Karpas-422 (cell line): ENCODE results near the gene MELK. TPM values are rescaled to one million over a fixed set of nuclear protein-coding genes. Genes with fewer than 3 reads are reported as not detected.
A peak's percentile ranks its signal among the peaks of the same experiment; 100 is the strongest.
"Not testable (repeated sequence)": the region's sequence is repeated elsewhere in the genome, so short reads cannot be mapped to it uniquely, and the experiment has no call there.

Source experiments
- DNase-seq: peaks from one replicate; pipeline ENCODE4 v3.0.0-alpha.2; 2015
- H2AFZ ChIP-seq: fragments of 200-600 bp; sonication (generic); 2 replicates; pipeline ENCODE4 v1.6.1; 2014; ENCODE audit warnings: antibody characterized with exemption, low read length, mixed read lengths
- H3K27ac ChIP-seq: fragments of 200-600 bp; sonication (generic); 2 replicates; pipeline ENCODE4 v1.5.1; 2014; ENCODE audit warnings: mild to moderate bottlenecking, low read length, moderate library complexity
- H3K27me3 ChIP-seq: fragments of 200-600 bp; sonication (generic); 2 replicates; pipeline ENCODE4 v1.6.1; 2014; ENCODE audit warnings: low read length, mixed read lengths
- H3K36me3 ChIP-seq: fragments of 200-600 bp; sonication (generic); 2 replicates; pipeline ENCODE4 v1.6.1; 2014; ENCODE audit warnings: low read length, mixed read lengths; ENCODE audit not compliant: insufficient read depth
- H3K4me1 ChIP-seq: fragments of 200-600 bp; sonication (generic); 2 replicates; pipeline ENCODE4 v1.6.1; 2014; ENCODE audit warnings: mild to moderate bottlenecking, low read length, mixed read lengths
- H3K4me2 ChIP-seq: fragments of 200-600 bp; sonication (generic); 2 replicates; pipeline ENCODE4 v1.6.1; 2014; ENCODE audit warnings: low read length, low read depth, mild to moderate bottlenecking; ENCODE audit not compliant: poor library complexity, severe bottlenecking
- H3K4me3 ChIP-seq: fragments of 200-600 bp; sonication (generic); 2 replicates; pipeline ENCODE4 v1.5.1; 2014; ENCODE audit warnings: mild to moderate bottlenecking, antibody characterized with exemption, low read length, mixed read lengths
- H3K79me2 ChIP-seq: fragments of 200-600 bp; sonication (generic); 2 replicates; pipeline ENCODE4 v1.6.1; 2014; ENCODE audit warnings: mild to moderate bottlenecking, low read length, mixed read lengths
- H3K9ac ChIP-seq: fragments of 200-600 bp; sonication (generic); 2 replicates; pipeline ENCODE4 v1.6.0; 2014; ENCODE audit warnings: low read length
- H3K9me2 ChIP-seq: fragments of 200-600 bp; sonication (generic), shearing (Covaris generic); replicated peaks from 2 replicates; pipeline ENCODE4 v1.6.0; 2014; ENCODE audit warnings: mild to moderate bottlenecking, low read length, moderate library complexity; ENCODE audit not compliant: insufficient read depth
- H3K9me3 ChIP-seq: fragments of 300-700, 200-600 bp; sonication (generic); 2 replicates; pipeline ENCODE4 v1.6.1; 2014; ENCODE audit warnings: low read length, mixed read lengths
- H4K20me1 ChIP-seq: fragments of 200-600 bp; sonication (generic); 2 replicates; pipeline ENCODE4 v1.6.1; 2014; ENCODE audit warnings: mild to moderate bottlenecking, antibody characterized with exemption, low read length, low read depth; ENCODE audit not compliant: insufficient read depth
- total RNA-seq: library from RNA; depleted of rRNA; stranded (reverse); fragments of >200 nt; shearing (Covaris generic); gene quantifications from 2 replicates; pipeline ENCODE4 v1.2.3, GENCODE V29; 2014; ENCODE audit warnings: low replicate concordance

MELK gene
- total RNA-seq, 1 experiment from 2014 or later: 22.2 TPM

DNA sequence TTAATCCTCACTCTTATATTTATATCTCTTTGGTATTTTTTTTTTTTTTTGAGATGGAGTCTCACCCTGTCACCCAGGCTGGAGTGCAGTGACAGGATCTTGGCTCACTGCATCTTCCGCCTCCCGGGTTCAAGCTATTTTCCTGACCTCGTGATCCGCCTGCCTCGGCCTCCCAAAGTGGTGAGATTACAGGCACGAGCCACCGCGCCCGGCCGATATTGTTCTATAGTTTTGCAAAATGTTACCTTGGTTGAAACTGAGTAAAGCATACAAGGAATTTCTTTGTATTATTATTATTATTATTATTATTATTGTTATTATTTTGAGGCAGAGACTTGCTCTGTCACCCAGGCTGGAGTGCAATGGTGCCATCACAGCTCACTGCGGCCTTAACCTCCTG is 9.9 kb upstream of the MELK start:
- not testable (repeated sequence) for H3K27ac ChIP-seq, H3K9me3 ChIP-seq, H3K4me2 ChIP-seq, H3K4me3 ChIP-seq, H3K27me3 ChIP-seq, H3K79me2 ChIP-seq, DNase-seq, H3K9me2 ChIP-seq, H3K4me1 ChIP-seq, H3K36me3 ChIP-seq, H4K20me1 ChIP-seq, H3K9ac ChIP-seq, H2AFZ ChIP-seq

DNA sequence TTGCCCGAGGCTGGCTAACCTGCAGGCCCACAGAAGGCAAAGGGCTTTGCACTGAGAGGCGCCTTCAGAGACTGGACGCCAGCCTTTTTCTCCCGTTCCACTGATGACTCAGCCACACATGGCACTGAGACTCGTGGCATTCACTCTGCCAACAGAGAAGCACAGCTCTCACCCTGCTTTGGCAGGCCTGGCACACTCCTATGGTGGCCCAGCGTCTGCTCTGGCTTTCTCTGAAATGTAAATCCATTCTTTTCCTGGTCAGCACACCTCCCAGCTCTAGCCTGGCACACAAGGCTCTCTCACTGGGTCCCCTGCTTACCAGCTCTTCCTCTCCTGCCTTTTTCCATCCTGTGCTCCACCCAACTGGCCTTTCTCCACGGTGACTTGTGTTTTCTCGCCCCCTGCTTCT is 5.9 kb upstream of the MELK start:
- no peak overlapping the region for H3K27ac ChIP-seq

DNA sequence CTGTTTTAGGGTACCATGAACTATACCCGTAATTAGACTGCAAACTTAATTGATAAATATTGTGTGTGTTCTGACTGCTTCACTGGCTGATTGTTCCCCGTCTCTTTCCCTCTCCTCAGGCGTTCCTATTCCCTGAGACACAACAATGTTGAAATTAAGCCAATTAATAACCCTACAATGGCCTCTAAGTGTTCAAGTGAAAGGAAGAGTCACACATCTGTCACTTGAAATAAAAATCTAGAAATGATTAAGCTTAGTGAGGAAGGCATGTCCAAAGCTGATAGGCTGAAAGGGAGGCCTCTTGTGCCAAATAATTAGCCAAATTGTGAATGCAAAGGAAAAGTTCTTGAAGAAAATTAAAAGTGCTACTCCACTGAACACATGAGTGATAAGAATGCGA is 4.0 kb upstream of the MELK start:
- H3K4me1 ChIP-seq, H4K20me1 ChIP-seq, H3K9ac ChIP-seq, H3K27ac ChIP-seq, H3K4me2 ChIP-seq, H3K9me3 ChIP-seq, H3K9me2 ChIP-seq, H3K4me3 ChIP-seq, H3K27me3 ChIP-seq, H3K36me3 ChIP-seq, DNase-seq, H2AFZ ChIP-seq: not testable (repeated sequence)
- H3K79me2 ChIP-seq: peaks cover 10% of the 10 kb centered on the region

More for the DNA sequence above, 5.9 kb upstream of the MELK start:
- DNase-seq: no peak
- Histone ChIP-seq H3K9me2 (no peaks in the 10 kb centered on the region), H3K9ac (no peak overlapping the region), H2AFZ (no peak overlapping the region), H3K4me1 (peaks cover 2% of the 10 kb centered on the region), H3K27me3 (no peaks in the 10 kb centered on the region), H3K4me3 (no peak overlapping the region), H3K36me3 (no peaks in the 10 kb centered on the region), H4K20me1 (no peaks in the 10 kb centered on the region), H3K79me2 (no peaks in the 10 kb centered on the region), H3K9me3 (no peaks in the 10 kb centered on the region), H3K4me2 (no peak overlapping the region)

DNA sequence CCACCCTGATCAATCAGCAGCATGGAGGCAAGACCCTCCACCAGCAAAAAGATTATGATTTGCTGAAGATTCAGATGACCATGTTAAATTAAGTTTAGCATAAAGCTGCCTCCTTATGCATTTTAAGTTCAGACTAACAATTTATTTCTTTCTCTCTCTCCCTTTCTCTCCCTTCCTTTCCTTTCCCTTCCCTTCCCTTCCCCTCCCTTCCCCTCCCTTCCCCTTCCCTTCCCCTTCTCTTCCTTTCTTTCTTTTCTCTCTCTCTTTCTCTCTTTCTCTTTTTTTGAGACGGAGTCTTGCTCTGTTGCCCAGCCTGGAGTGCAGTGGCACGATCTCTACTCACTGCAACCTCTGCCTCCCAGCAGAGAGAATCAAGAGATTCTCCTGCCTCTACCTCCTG is 1.4 kb upstream of the MELK start:
- no peaks in the 10 kb centered on the region for H3K9me2 ChIP-seq
- H3K9ac ChIP-seq: no peak overlapping the region
- peaks cover 25% of the 10 kb centered on the region for H3K4me1 ChIP-seq
- H3K36me3 ChIP-seq: peaks cover 3% of the 10 kb centered on the region; the same call in 1 of the 2 replicates
- H3K4me2 ChIP-seq: no peak overlapping the region
- H3K9me3 ChIP-seq: no peaks in the 10 kb centered on the region
- no peak overlapping the region for H2AFZ ChIP-seq
- DNase-seq: no peak
- no peaks in the 10 kb centered on the region for H3K27me3 ChIP-seq
- H3K4me3 ChIP-seq: no peak overlapping the region
- H4K20me1 ChIP-seq: no peaks in the 10 kb centered on the region
- no peak overlapping the region for H3K27ac ChIP-seq
- peaks cover 37% of the 10 kb centered on the region for H3K79me2 ChIP-seq

DNA sequence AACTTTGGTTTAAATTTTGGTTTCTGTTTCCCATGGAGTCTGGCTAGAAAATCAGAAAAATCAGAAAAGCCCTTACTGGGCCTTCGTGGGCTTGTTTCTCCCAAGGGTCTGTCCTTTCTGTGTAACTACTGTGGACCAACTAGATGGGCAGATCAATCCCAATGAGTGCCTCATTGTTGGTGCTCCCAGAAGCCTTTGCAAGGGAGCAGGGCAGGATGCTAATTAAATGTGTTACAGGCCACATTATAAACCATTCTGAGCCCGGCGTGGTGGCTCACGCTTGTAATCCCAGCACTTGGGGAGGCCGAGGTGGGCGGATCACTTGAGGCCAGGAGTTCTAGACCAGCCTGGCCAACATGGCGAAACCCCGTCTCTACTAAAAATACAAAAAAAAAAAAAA is 1.4 kb downstream of the MELK start:
- H3K4me3 ChIP-seq: peak overlapping the region; percentile 100
- peak overlapping the region; percentile 81 for H3K4me2 ChIP-seq
- not testable (repeated sequence) for H3K9me3 ChIP-seq, H4K20me1 ChIP-seq, DNase-seq, H2AFZ ChIP-seq, H3K27me3 ChIP-seq, H3K36me3 ChIP-seq, H3K9me2 ChIP-seq
- peaks cover 25% of the 10 kb centered on the region for H3K4me1 ChIP-seq
- peak overlapping the region; percentile 54; the same call in 1 of the 2 replicates for H3K27ac ChIP-seq
- H3K79me2 ChIP-seq: peaks cover 60% of the 10 kb centered on the region
- H3K9ac ChIP-seq: peak overlapping the region; percentile 95

DNA sequence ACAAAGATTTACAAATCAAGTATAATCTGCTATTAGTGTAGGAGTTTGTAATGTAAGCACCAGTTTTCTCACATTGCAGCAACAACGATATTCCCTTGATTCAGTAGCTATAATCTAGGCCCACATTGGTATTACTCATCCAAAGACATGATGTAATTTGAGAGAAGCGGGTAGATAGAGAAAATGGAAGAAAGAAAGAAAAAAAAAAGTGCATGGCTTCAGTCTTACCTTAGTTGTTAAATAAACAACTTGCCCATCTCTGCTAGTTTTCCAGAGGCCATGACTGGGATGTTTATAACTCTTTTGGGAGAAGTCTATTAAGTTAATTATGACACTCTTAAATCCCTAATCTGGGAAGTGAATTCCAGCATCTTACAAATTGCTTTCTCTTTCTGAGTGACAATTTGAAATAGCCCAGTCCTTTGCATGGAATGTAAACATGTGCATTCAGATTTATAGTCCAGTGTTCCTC is 2.8 kb downstream of the MELK start:
- no peaks in the 10 kb centered on the region for H3K27me3 ChIP-seq
- H3K9me3 ChIP-seq: no peaks in the 10 kb centered on the region
- H3K4me2 ChIP-seq: peak overlapping the region; percentile 81
- no peak overlapping the region for H3K4me3 ChIP-seq
- H3K36me3 ChIP-seq: peaks cover 3% of the 10 kb centered on the region; the same call in 1 of the 2 replicates
- no peaks in the 10 kb centered on the region for H3K9me2 ChIP-seq
- no peaks in the 10 kb centered on the region for H4K20me1 ChIP-seq
- no peak overlapping the region for H2AFZ ChIP-seq
- peaks cover 72% of the 10 kb centered on the region for H3K79me2 ChIP-seq
- DNase-seq: no peak
- H3K27ac ChIP-seq: no peak overlapping the region
- no peak overlapping the region for H3K9ac ChIP-seq
- peaks cover 25% of the 10 kb centered on the region for H3K4me1 ChIP-seq

DNA sequence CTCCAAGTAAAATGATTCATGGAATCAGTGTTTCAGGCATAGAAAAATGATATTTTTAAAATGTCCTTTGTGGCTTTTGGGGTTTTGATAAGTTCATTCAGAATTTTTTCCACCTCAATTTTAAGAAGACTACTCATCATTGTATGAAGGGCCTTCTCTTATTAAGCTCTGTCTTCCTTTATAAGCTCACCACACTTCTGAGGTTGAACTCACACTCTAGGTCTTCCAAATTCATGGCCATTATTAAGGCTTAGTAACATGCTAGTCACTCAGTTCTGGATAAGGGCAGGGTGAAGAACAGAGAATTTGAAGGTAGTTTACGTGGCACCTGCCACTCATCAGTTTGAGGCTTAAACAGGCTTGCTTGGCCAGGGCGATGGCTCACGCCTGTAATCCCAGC is 4.2 kb downstream of the MELK start:
- DNase-seq: no peak
- Histone ChIP-seq H3K9me3 (no peaks in the 10 kb centered on the region), H3K36me3 (peaks cover 7% of the 10 kb centered on the region; the same call in 1 of the 2 replicates), H4K20me1 (no peaks in the 10 kb centered on the region), H3K4me1 (peaks cover 23% of the 10 kb centered on the region), H2AFZ (no peak overlapping the region), H3K27me3 (no peaks in the 10 kb centered on the region), H3K4me3 (no peak overlapping the region), H3K9me2 (no peaks in the 10 kb centered on the region), H3K27ac (no peak overlapping the region), H3K9ac (no peak overlapping the region), H3K79me2 (peaks cover 84% of the 10 kb centered on the region), H3K4me2 (no peak overlapping the region)

DNA sequence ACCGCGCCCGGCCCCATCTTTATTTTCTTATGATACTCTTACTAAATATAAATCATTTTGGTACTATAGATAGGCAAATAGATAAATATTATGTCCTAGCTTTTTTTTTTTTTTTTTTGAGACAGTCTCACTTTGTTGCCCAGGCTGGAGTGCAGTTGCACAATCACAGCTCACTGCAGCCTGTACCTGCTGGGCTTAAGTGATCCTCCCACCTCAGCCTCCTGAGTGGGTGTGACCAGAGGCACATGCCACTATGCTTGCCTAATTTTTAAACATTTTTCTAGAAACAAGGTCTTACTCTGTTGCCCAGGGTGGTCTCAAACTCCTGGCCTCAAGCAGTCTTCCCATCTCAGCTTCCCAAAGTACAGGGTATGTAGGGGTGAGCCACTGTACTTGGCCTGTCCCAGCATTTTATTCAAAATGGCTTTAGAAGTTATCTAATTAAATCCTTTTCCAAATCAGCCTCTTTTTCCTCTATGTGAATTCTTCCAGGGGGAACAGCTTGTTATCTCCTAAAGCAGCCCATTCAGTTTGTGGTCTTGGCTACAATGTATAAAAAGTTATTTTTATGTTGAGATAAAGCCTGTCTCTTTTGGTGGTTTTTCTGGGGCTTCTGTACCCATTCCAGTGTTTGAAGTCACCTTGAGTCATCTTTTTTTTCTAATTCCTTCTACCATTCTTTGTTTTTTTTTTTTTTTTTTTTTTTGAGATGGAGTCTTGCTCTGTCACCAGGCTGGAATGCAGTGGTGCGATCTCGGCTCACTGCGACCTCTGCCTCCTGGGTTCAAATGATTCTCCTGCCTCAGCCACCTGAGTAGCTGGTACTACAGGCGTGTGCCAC is 12.1 kb downstream of the MELK start:
- Histone ChIP-seq H3K9ac (no peak overlapping the region), H3K36me3 (peaks cover 16% of the 10 kb centered on the region; the same call in 1 of the 2 replicates), H3K4me2 (no peak overlapping the region)

More for the DNA sequence above, 12.1 kb downstream of the MELK start:
- DNase-seq: no peak
- Histone ChIP-seq H3K27me3 (no peaks in the 10 kb centered on the region), H3K79me2 (peaks cover 62% of the 10 kb centered on the region), H3K9me2 (no peaks in the 10 kb centered on the region), H3K4me1 (no peaks in the 10 kb centered on the region), H2AFZ (no peak overlapping the region), H4K20me1 (no peaks in the 10 kb centered on the region), H3K4me3 (no peak overlapping the region), H3K27ac (no peak overlapping the region), H3K9me3 (no peaks in the 10 kb centered on the region)
